ENCODE measurements around the gene CREB1.

- TF ChIP-seq POLR2A (IDR thresholded peaks at IDR 0.05), result no peak
- TF ChIP-seq, protein P1, sequence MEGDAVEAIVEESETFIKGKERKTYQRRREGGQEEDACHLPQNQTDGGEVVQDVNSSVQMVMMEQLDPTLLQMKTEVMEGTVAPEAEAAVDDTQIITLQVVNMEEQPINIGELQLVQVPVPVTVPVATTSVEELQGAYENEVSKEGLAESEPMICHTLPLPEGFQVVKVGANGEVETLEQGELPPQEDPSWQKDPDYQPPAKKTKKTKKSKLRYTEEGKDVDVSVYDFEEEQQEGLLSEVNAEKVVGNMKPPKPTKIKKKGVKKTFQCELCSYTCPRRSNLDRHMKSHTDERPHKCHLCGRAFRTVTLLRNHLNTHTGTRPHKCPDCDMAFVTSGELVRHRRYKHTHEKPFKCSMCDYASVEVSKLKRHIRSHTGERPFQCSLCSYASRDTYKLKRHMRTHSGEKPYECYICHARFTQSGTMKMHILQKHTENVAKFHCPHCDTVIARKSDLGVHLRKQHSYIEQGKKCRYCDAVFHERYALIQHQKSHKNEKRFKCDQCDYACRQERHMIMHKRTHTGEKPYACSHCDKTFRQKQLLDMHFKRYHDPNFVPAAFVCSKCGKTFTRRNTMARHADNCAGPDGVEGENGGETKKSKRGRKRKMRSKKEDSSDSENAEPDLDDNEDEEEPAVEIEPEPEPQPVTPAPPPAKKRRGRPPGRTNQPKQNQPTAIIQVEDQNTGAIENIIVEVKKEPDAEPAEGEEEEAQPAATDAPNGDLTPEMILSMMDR (IDR thresholded peaks at IDR 0.05), result no peak
Measured at GRCh38 chr2:207614824-207615223, 85.1 kb downstream of the CREB1 start.
